Right cardiac atrium (tissue), 5 donors: ENCODE measurements around the gene YPEL4. TPM values are rescaled to one million over a fixed set of nuclear protein-coding genes. Genes with fewer than 3 reads are reported as not detected.

ENCODE experiments used
- ATAC-seq, 2 donors: fragments of 200-7000 bp; cut with Tn5 transposase; one replicate each; pipeline versions ENCODE4 v1.8.0 to v1.9.1; 2020; ENCODE audit warnings: moderate library complexity in 2 of 2, mild to moderate bottlenecking in 1 of 2
- DNase-seq, 3 donors: peaks; one replicate each; pipeline ENCODE4 v3.0.0-alpha.2; 2020
- H3K27ac ChIP-seq: one replicate; pipeline ENCODE4 v1.5.1; 2013; ENCODE audit warnings: mild to moderate bottlenecking, low read length, control low read depth, moderate library complexity
- H3K27me3 ChIP-seq: one replicate; pipeline ENCODE4 v1.6.1; 2013; ENCODE audit not compliant: control insufficient read depth, insufficient read depth
- H3K4me1 ChIP-seq: one replicate; pipeline ENCODE4 v1.6.1; 2013; ENCODE audit warnings: low read length; ENCODE audit not compliant: control insufficient read depth, insufficient read depth
- H3K4me3 ChIP-seq: one replicate; pipeline ENCODE4 v1.5.1; 2013; ENCODE audit warnings: low read length, control low read depth
- H3K9me3 ChIP-seq: one replicate; pipeline ENCODE4 v1.6.1; 2013; ENCODE audit warnings: low read length; ENCODE audit not compliant: control insufficient read depth
- WGBS: extraction: QIAGEN DNeasy Blood & Tissue Kit; methylation state at CpG from one replicate; pipeline ENCODE4 v1.1.7; 2013; 5-methylcytosine and 5-hydroxymethylcytosine counted together
- intact Hi-C, 4 donors: fragments of 100-400 bp; cut with DNase I; formaldehyde crosslinking; loops; one replicate each; pipeline versions ENCODE4 v1.11.0 to v1.14.0; 2022 to 2023
- polyA plus RNA-seq: library from polyadenylated mRNA; stranded (reverse); fragments of 200-250 nt; gene quantifications from one replicate; pipeline ENCODE4 v1.2.3, GENCODE V29; 2013
- total RNA-seq, 4 donors: library from RNA; stranded (reverse); fragmentation: NEBNext Ultra II Directional; extraction: Animal tissue kit (Norgen Biotek cat#: 25700); gene quantifications; one replicate each; pipeline ENCODE4 v1.2.1, GENCODE V29; 2021
- donor health status: healthy with polysubstance abuse.
- donor health status: DM: no; HTN: yes; CAD: no.
- donor health status: DM: no; HTN: no; CAD: no.
- donor health status: DM: no; HTN: yes; CAD: no; lungs with severe emphysema.
- donor health status: DM: yes; HTN: yes; CAD: no.

YPEL4 gene
- total and polyA plus RNA-seq, 5 donors, result 0.33 to 1.5 (median 0.65) TPM

GRCh38 chr11:57650739-57651090 lies 1.0 kb upstream of the YPEL4 start:
- H3K4me3 ChIP-seq, result no peak overlapping the region
- intact Hi-C loops, result no loop called here
- no peaks in the 10 kb centered on the region for H3K27me3 ChIP-seq
- WGBS, result 71% methylated on average over 5 of the region's 5 CpGs
- H3K27ac ChIP-seq, result no peak overlapping the region
- peaks cover 17% of the 10 kb centered on the region for H3K4me1 ChIP-seq
- DNase-seq (no peak), ATAC-seq (no peak)
- no peaks in the 10 kb centered on the region for H3K9me3 ChIP-seq

DNA sequence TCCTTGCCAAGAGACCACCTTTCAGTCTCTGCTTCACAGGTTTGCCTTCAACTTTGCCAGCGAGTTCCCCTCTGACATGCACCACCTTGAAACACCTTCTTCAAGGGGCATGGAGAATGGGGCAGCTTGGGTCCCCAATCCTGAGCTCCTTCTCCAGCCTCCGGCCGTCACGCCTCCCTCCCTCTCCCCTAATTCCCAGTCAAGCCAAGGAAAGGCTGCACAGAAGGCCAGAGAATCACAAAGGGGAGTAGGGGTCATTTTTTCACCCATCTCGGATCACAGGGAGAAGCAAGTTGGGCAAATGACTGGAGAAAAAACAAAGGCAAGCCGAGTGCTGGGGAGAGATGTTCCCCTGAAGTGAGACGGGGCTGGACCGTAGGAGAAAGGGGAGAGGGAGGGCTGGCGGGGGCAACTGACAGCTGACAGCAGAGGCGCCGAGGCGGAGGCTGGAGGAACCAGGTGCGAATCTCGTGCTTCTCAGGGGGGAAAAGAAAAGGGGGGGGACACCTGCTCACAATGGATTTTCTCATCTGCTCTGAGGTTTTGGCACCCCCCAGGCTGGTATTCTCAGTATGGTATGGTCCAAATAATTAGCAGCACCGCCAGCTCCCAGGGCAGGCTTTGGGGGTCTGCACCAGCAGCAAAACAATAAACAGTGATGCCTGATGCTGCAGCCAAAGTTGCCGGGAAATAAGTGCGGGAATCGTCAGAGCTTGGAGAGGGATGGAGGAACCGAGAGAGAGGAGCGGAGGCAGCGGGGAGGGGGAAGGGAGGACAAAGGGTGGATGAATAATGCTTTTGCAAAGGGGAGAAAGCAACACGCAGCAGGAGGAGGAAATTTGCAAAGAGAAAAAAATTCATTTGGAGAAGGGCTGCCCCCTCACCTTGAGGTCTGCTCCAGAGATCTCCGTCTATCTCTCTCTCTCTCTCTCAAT lies 644 bp downstream of the YPEL4 start:
- Histone ChIP-seq H3K27ac (no peak overlapping the region), H3K27me3 (no peaks in the 10 kb centered on the region), H3K9me3 (no peaks in the 10 kb centered on the region), H3K4me3 (peak overlapping the region; percentile 61), H3K4me1 (peaks cover 18% of the 10 kb centered on the region)
- intact Hi-C loops, result loop anchor here in 3 of 4 donors (5.0 to 10.0 kb wide), 4 partner anchors 82 to 304 kb away; partner anchors contain the start of gene UBE2L6 (in 2 of the 3)
- 2% methylated on average over 23 of the region's 23 CpGs for WGBS
- DNase-seq (peak in 1 of 3 donors; percentile 62), ATAC-seq (no peak)

DNA sequence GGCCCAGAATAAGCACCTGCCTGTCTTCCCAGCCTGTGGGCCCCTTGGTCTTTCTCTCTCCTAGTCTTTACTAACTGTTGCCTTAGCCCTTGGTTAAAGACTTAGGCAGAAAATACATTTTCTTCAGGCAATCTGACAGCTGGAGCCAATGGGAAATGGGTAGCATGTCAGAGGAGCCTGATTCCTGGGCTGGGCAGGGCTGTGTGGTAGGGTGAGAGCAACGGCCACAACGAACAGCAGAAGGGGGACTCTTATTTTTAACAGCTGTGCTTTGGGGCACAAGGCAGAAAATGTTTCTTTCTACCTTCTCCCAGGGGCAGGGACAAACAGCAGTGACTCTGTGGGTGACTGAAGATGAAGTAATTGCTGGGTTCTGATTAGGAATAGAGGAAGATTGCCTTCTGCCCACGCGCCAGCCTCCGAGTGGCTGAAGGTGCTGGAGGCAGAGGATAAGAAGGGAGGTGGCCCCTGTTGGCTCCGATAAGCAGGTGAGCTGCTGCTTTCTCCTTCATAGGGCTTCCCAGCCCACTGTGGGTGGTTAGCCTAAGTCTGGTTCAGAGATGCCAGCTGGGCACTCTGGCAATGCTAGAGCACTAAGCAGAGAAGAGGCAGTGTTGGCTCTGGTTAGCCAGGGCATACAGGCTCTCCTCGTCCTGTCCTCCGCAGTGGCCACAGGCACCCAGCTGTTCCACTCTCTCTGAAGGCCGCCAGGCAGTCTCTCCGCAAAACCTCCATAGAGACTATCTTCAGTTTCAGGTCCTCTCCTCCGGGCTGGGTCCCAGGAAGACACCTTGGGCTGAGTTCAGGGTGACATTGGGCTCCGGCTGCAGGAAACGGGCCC lies 1.5 kb downstream of the YPEL4 start:
- ATAC-seq, result no peak
- Histone ChIP-seq H3K4me1 (peaks cover 18% of the 10 kb centered on the region), H3K4me3 (peak overlapping the region; percentile 61), H3K9me3 (no peaks in the 10 kb centered on the region), H3K27me3 (no peaks in the 10 kb centered on the region), H3K27ac (no peak overlapping the region)
- 7% methylated on average over 13 of the region's 13 CpGs for WGBS
- no peak for DNase-seq
- intact Hi-C loops, result loop anchor here in 3 of 4 donors (5.0 to 10.0 kb wide), 4 partner anchors 81 to 303 kb away; partner anchors contain the start of gene UBE2L6 (in 2 of the 3)

- H3K4me3 ChIP-seq, result no peak overlapping the region
- ATAC-seq (no peak), DNase-seq (peak in 1 of 3 donors; percentile 56)
- WGBS, result 2% methylated on average over 10 of the region's 10 CpGs
- H3K27me3 ChIP-seq, result no peaks in the 10 kb centered on the region
- peaks cover 18% of the 10 kb centered on the region for H3K4me1 ChIP-seq
- no peak overlapping the region for H3K27ac ChIP-seq
- intact Hi-C loops, result loop anchor here in 3 of 4 donors (5.0 to 10.0 kb wide), 4 partner anchors 80 to 303 kb away; partner anchors contain the start of gene UBE2L6 (in 2 of the 3)
- no peaks in the 10 kb centered on the region for H3K9me3 ChIP-seq
Observed at GRCh38 chr11:57647372-57647771, 2.3 kb downstream of the YPEL4 start.

DNA sequence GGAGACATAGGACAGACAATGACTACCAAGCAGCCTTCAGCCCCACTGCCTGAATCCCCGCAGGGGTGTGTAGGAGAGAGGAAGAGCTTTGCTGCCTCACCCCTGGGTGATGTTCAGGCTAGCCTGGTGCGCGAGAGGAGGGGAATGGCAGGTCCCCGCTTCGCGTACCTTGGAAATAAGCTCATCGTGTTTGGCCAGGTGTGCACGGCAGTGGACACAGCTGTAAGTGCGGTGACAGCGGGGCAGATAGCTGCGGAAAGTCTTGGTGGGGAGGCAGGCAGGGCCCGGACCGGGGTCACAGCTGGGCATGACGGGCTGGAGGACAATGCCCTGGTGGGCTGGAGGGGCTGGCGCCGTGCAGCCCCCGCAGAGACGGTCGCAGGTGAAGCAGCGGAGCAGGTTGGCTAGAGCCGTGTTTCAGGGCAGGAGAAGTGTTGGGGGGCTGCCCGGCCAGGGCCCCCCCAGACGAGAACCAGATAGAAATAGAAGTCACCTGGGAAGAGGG lies 2.9 kb downstream of the YPEL4 start:
- ATAC-seq (no peak), DNase-seq (no peak)
- WGBS, result 10% methylated on average over 23 of the region's 23 CpGs
- no peak overlapping the region for H3K27ac ChIP-seq
- no peaks in the 10 kb centered on the region for H3K27me3 ChIP-seq
- H3K4me3 ChIP-seq, result no peak overlapping the region
- peaks cover 18% of the 10 kb centered on the region for H3K4me1 ChIP-seq
- intact Hi-C loops, result loop anchor here in 3 of 4 donors (5.0 to 10.0 kb wide), 4 partner anchors 80 to 302 kb away; partner anchors contain the start of gene UBE2L6 (in 2 of the 3)
- H3K9me3 ChIP-seq, result no peaks in the 10 kb centered on the region

DNA sequence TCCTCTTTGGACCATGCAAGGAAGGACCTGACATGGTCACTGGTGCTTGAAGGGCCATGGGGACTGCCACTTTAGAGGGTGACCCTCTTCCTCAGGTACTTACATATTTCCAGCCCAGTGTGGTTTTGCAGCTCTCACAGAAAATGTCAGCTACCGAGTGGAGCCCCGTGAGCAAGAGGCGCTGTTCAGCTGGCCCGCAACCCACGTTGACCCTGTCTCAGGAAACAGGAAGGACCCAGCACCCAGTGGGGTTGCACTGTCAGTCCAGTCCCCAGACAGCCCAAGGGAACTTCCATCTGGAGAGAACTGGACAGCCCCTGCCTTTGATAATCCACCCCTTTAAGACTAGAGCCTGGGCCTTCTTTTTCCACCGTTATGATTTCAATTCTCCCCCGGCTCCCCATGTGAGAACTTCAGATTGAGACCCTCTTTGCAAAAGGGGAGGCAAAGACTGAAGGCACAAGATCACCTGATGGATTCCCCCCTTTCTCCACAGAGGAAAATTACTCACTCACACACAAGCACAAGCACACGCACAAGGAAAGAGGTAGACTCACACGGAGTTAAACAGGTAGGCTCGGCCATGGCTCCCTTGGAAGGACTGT lies 3.4 kb downstream of the YPEL4 start:
- no peak for DNase-seq
- H3K27ac ChIP-seq, result no peak overlapping the region
- no peak for ATAC-seq
- H3K9me3 ChIP-seq, result no peaks in the 10 kb centered on the region
- no peak overlapping the region for H3K4me3 ChIP-seq
- 22% methylated on average over 10 of the region's 10 CpGs for WGBS
- peaks cover 18% of the 10 kb centered on the region for H3K4me1 ChIP-seq
- H3K27me3 ChIP-seq, result no peaks in the 10 kb centered on the region
- intact Hi-C loops, result loop anchor here in 3 of 4 donors (5.0 to 10.0 kb wide), 4 partner anchors 79 to 301 kb away; partner anchors contain the start of gene UBE2L6 (in 2 of the 3)

DNA sequence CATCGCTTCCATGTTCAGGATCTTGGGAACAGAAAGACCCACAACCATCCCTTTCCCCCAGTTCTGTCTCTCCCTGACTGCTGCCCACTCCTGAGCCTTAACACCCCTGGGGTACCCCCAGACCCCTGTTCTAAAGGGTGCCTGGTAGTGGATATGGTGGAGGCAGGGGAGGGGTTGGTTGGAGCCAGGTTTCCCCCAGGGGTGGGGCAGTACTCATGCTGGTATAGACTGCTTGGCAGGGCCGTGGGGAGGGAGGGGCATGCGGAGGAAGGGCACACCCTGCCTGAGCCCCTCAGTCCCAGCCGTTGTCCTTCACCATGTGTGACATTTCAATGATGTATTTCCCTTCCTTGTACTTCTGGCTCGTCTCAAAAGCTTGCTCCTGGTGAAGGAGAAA lies 4.0 kb downstream of the YPEL4 start:
- peaks cover 20% of the 10 kb centered on the region for H3K4me1 ChIP-seq
- H3K27ac ChIP-seq, result no peak overlapping the region
- 11% methylated on average over 5 of the region's 5 CpGs for whole genome bisulfite sequencing
- ATAC-seq (peak; percentile 9 to 56), DNase-seq (peak; percentile 41 to 68 (median 56))
- H3K9me3 ChIP-seq, result no peaks in the 10 kb centered on the region
- intact Hi-C loops, result loop anchor here in 3 of 4 donors (2.0 to 10.0 kb wide), 5 partner anchors 77 to 301 kb away; partner anchors contain the start of gene UBE2L6 (in 2 of the 3)
- H3K4me3 ChIP-seq, result no peak overlapping the region
- H3K27me3 ChIP-seq, result no peaks in the 10 kb centered on the region

GRCh38 chr11:57644748-57645688 lies 4.7 kb downstream of the YPEL4 start:
- Histone ChIP-seq H3K9me3 (no peaks in the 10 kb centered on the region), H3K4me3 (no peak overlapping the region)

GRCh38 chr11:57643802-57644201 lies 5.9 kb downstream of the YPEL4 start:
- WGBS, result 56% methylated on average over 3 of the region's 3 CpGs
- Histone ChIP-seq H3K27me3 (no peaks in the 10 kb centered on the region), H3K4me3 (no peak overlapping the region), H3K27ac (no peak overlapping the region), H3K4me1 (peaks cover 21% of the 10 kb centered on the region), H3K9me3 (no peaks in the 10 kb centered on the region)
- DNase-seq (no peak), ATAC-seq (no peak)
- intact Hi-C loops, result loop anchor here in 3 of 4 donors (2.0 to 10.0 kb wide), 4 partner anchors 75 to 299 kb away; no protein-coding TSS in a partner anchor

More at GRCh38 chr11:57644748-57645688, 4.7 kb downstream of the YPEL4 start:
- Histone ChIP-seq H3K27ac (no peak overlapping the region), H3K27me3 (no peaks in the 10 kb centered on the region), H3K4me1 (peaks cover 18% of the 10 kb centered on the region)
- 12% methylated on average over 17 of the region's 17 CpGs for WGBS
- DNase-seq (peak; percentile 77 to 92 (median 90)), ATAC-seq (peak; percentile 76 to 81)
- intact Hi-C loops, result loop anchor here in 3 of 4 donors (2.0 to 10.0 kb wide), 5 partner anchors 76 to 300 kb away; partner anchors contain the start of gene UBE2L6 (in 2 of the 3)
